Embryonic facial prominence (tissue), 1 donor: ENCODE measurements around the gene CAPN11.
"Not testable (repeated sequence)": the region's sequence is repeated elsewhere in the genome, so short reads cannot be mapped to it uniquely, and the experiment has no call there.

Source experiments
- DNase-seq: peaks from one replicate; pipeline ENCODE4 v3.0.0-alpha.2; 2016; ENCODE audit errors: extremely low spot score

The CAPN11 gene

DNA sequence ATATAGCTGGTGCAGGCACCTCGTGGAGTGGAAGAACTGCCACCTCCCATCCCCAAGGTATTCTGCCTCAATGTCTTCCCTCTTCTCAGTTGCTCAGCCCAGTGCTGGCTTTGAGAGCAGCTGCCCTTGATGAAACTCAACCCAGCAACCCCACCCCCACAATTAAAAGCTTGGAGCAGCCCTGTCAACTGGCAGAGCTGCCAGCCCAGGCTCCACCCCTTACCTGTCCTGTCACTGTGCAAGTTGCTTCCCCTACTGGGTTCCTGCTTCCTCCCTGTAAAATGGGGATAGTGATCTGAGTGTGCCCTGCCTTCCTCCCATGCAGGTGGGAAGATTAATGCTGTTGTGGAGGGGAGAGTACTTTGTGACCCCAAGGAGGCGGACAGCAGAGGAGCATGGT is 26.7 kb upstream of the CAPN11 start:
- no peak for DNase-seq

- DNase-seq: no peak
These were observed 26.1 kb upstream of the CAPN11 start for GRCh38 chr6:44132476-44132875.

GRCh38 chr6:44133003-44133931 is 25.4 kb upstream of the CAPN11 start:
- DNase-seq: no peak

GRCh38 chr6:44133981-44134711 is 24.5 kb upstream of the CAPN11 start:
- DNase-seq: no peak

GRCh38 chr6:44135173-44135758 is 23.4 kb upstream of the CAPN11 start:
- peak; percentile 76 for DNase-seq

- no peak for DNase-seq
These were observed 22.7 kb upstream of the CAPN11 start for GRCh38 chr6:44135875-44136274.

- DNase-seq: no peak
These were observed 19.8 kb upstream of the CAPN11 start for GRCh38 chr6:44138717-44139350.

GRCh38 chr6:44139351-44139743 is 19.3 kb upstream of the CAPN11 start:
- DNase-seq: no peak

- no peak for DNase-seq
These were observed 15.8 kb upstream of the CAPN11 start for GRCh38 chr6:44142835-44143234.

DNA sequence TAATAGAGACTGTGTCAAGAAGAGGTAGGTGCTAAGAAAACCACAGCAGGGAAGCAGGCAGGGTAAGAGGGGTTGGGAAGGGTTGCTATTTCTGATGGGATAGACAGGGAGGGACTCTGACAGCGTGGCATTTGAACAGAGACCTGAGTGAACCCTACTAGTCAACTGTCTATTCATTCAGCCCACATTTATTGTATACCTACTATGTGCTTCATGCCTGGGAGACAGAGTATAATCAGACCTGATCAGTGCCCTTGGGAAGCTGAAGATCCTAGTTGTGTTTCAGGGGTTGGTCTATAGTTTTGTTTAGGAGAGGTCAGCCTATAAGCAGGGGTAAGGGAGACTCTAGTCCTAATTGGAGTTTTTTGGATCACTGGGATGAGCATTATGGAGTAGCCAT is 14.9 kb upstream of the CAPN11 start:
- no peak for DNase-seq

DNA sequence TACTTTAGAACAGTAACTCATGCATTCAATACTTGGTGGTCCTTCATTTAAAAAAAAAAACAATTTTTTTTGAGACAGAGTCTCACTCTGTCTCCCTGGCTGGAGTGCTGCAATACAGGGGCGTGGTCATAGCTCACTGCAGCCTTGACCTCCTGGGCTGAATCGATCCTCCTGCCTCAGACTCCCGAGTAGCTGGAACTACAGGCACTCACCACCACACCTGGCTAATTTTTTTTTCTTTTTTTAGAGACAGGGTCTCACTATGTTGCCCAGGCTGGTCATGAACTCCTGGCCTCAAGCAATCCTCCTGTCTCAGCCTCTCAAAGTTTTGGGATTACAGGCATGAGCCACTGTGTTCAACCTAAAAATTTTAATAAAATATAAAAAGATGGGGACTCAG is 14.1 kb upstream of the CAPN11 start:
- DNase-seq: not testable (repeated sequence)

GRCh38 chr6:44145839-44146238 is 12.8 kb upstream of the CAPN11 start:
- no peak for DNase-seq

DNA sequence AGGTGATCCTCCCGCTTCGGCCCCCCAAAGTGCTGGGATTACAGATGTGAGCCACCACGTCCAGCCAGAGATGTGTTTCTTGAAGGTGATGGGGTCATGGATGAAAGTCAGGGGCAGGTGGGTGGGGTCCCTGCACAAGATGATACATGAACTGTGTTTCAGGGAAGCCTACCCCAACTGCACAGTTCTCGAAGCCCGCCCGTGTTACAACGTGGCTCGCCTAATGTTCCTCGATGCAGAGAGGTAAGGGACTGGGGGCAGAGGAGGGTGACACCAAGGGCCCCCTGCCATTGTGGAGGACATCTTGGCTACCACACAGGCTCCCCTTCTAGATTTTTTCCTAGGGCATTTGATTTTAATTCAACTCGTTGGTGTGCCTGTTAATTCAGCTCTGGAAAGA is 11.9 kb upstream of the CAPN11 start:
- no peak for DNase-seq

GRCh38 chr6:44147256-44147655 is 11.4 kb upstream of the CAPN11 start:
- DNase-seq: no peak

DNA sequence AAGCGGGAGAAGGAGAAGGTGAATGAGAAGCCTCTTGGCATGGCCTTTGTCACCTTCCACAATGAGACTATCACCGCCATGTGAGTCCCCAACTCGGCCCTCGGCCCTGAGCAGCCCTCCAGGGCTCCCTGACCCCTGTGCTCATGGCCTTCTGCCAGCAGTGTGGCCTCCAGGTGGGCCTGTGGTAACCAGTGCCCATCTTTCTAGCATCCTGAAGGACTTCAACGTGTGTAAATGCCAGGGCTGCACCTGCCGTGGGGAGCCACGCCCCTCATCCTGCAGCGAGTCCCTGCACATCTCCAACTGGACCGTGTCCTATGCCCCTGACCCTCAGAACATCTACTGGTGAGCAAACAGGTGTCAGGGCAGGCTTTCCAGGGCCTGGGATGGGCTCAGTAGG is 10.3 kb upstream of the CAPN11 start:
- DNase-seq: no peak

DNA sequence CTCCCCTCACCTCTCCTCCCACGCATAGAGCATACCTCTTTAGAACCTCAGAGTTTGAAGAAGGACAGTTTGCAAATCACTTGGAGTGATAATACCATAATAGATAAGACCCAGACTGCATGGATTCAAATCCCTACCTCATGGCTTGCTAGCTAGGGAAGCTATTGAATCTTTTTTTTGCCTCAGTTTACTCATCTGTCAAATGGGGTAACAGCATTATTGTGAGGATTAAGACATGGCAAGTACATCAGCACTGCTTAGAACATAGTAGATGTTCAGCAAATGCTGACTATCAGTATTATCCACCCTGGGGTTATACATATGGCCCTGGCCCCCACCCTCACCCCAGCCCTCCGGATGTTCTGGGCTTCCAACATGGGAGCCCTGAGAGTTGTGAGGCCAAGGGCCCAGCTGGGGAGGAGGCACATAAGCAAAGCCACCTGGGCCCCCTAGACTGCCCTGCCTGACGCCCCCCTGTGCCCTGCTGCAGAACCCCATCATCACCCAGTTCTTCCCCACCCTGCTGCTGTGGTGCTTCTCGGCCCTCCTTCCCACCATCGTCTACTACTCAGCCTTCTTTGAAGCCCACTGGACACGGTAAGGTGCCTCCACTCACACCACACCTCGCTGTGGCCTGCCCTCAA is 9.1 kb upstream of the CAPN11 start:
- DNase-seq: no peak

GRCh38 chr6:44150317-44150917 is 8.2 kb upstream of the CAPN11 start:
- DNase-seq: no peak

DNA sequence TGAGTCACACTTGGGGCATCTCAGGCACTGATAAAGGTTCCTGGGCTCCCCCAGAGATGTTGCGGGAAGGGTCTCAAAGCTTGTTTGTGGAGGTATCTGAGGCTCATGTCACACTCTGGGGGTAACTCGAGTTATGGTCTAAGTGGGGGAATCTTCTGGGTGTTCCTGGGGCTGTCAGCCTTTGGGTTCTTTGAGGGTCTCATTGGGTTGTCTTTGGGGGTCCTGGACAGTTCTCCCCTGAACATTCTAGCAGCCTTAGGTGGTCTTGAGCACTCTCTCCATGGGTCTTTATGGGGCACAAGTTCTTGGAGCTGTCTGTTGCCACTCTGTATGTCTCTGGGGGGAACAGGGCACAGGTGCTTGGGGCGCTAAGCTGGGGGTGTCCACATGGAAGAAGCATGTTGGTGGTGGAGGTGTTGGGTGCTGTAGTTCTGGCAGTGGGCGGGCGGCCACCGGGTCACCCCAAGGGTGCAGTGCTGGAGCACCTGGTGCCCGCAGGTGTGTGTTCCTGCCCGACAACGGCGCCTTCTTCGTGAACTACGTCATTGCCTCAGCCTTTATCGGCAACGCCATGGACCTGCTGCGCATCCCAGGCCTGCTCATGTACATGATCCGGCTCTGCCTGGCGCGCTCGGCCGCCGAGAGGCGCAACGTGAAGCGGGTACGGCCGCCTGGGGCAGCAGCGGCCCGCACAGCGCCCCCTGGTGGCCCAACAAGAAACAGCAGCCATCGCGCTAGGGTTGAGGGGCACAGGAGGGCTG is 7.1 kb upstream of the CAPN11 start:
- no peak for DNase-seq

DNA sequence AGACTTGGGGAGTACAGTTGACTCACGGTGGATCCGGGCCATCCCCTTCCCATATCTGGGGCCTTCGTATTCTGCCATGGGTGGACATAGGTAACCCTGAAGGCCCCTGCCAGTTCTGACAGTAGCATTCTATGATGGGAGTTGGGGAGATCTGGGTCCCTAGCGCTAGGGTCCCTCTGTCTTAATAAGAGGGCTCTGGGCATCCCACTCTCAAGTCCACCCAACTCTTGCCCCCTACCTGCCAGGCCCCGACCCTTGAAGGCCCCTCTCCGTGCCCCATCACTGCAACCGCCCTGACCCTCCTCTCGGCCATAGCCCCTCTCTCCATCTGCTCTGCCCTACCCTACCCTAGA is 6.5 kb upstream of the CAPN11 start:
- no peak for DNase-seq

- no peak for DNase-seq
These were observed 6.1 kb upstream of the CAPN11 start for GRCh38 chr6:44152533-44152932.

DNA sequence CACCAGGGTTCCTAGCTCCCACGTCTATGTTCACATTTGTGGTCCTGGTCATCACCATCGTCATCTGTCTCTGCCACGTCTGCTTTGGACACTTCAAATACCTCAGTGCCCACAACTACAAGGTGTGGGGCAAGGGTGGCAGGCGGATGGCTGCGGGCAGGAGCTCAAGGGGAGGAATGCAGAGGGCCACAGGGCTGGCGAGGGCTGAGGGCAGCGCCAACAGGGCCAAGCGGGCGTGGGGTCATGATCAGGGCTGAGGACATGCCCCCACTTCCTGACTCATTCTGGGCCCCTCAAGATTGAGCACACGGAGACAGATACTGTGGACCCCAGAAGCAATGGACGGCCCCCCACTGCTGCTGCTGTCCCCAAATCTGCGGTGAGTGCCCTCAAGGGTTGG is 4.6 kb upstream of the CAPN11 start:
- no peak for DNase-seq
